ENCODE measurements around the gene PRR14. TPM values are rescaled to one million over a fixed set of nuclear protein-coding genes. Genes with fewer than 3 reads are reported as not detected.
"Not testable (repeated sequence)": the region's sequence is repeated elsewhere in the genome, so short reads cannot be mapped to it uniquely, and the experiment has no call there.

PRR14 gene
- total RNA-seq, 2 experiments from 2014 or later: 76.8 to 77.8 TPM

GRCh38 chr16:30633526-30633925, 17.2 kb upstream of the PRR14 start:
- intact Hi-C loops (cut with DNase I, micrococcal nuclease): no loop called here

GRCh38 chr16:30636599-30636998, 14.2 kb upstream of the PRR14 start:
- Mint-ChIP-seq H3K4me3 (no peak overlapping the region), H3K27ac (no peak overlapping the region), H3K4me1 (peaks cover 11% of the 10 kb centered on the region), H3K36me3 (ENCODE audit: low read depth) (peaks cover 3% of the 10 kb centered on the region), H3K9me3 (ENCODE audit: low read depth) (no peaks in the 10 kb centered on the region), H3K27me3 (no peaks in the 10 kb centered on the region)
- intact Hi-C loops (cut with DNase I, micrococcal nuclease): no loop called here
- ChIA-PET CTCF (interaction anchor here (0.7 to 2.2 kb wide), 5 partner anchors 8 to 194 kb away, joined by 3 to 5 read pairs (median 3); partner anchors contain the start of gene PRR14), POLR2A (interaction anchor here (0.6 to 0.9 kb wide), 3 partner anchors 13 to 163 kb away, joined by 3 to 4 read pairs (median 3); no protein-coding TSS in a partner anchor)
- no peak for ATAC-seq
- DNase-seq: no peak

More at GRCh38 chr16:30633526-30633925, 17.2 kb upstream of the PRR14 start:
- Mint-ChIP-seq H3K4me1 (peaks cover 20% of the 10 kb centered on the region), H3K4me3 (peak overlapping the region; percentile 89), H3K36me3 (ENCODE audit: low read depth) (peaks cover 3% of the 10 kb centered on the region), H3K27me3 (no peaks in the 10 kb centered on the region), H3K27ac (peak overlapping the region; percentile 96), H3K9me3 (ENCODE audit: low read depth) (no peaks in the 10 kb centered on the region)
- POLR2A ChIA-PET: interaction anchor here (0.6 to 1.0 kb wide), 11 partner anchors 17 to 277 kb away, joined by 3 to 10 read pairs (median 4); partner anchors contain the start of genes DCTPP1, PRR14, SRCAP and ZNF688
- ATAC-seq: no peak
- CTCF ChIA-PET: interaction anchor here (0.6 to 2.4 kb wide), 9 partner anchors 17 to 224 kb away, joined by 3 to 15 read pairs (median 5); partner anchors contain the start of genes DCTPP1, PRR14 and ZNF764
- no peak for DNase-seq

GRCh38 chr16:30637139-30637538, 13.6 kb upstream of the PRR14 start:
- ChIA-PET POLR2A (interaction anchor here (0.6 to 0.9 kb wide), 4 partner anchors 12 to 164 kb away, joined by 3 to 9 read pairs (median 4); partner anchors contain the start of gene ZNF785), CTCF (interaction anchor here (0.6 to 2.2 kb wide), 7 partner anchors 8 to 195 kb away, joined by 3 to 5 read pairs (median 3); partner anchors contain the start of gene PRR14)
- intact Hi-C loops (cut with DNase I, micrococcal nuclease); DNase-seq; H3K36me3 Mint-ChIP-seq (ENCODE audit: low read depth); H3K27ac Mint-ChIP-seq; H3K27me3 Mint-ChIP-seq; H3K9me3 Mint-ChIP-seq (ENCODE audit: low read depth); H3K4me3 Mint-ChIP-seq; ATAC-seq: not testable (repeated sequence)
- H3K4me1 Mint-ChIP-seq: peaks cover 11% of the 10 kb centered on the region

- ATAC-seq (no peak), DNase-seq (peak; percentile 38)
- POLR2A ChIA-PET: interaction anchor here (0.6 kb wide), 2 partner anchors 52 to 572 kb away, joined by 3 to 9 read pairs; partner anchors contain the start of genes ALDOA and ZNF785
- Mint-ChIP-seq H3K4me3 (no peak overlapping the region), H3K27me3 (no peaks in the 10 kb centered on the region), H3K36me3 (ENCODE audit: low read depth) (peaks cover 3% of the 10 kb centered on the region), H3K9me3 (ENCODE audit: low read depth) (no peaks in the 10 kb centered on the region), H3K4me1 (peaks cover 11% of the 10 kb centered on the region), H3K27ac (no peak overlapping the region)
- intact Hi-C loops (cut with DNase I, micrococcal nuclease): no loop called here
- CTCF ChIA-PET: interaction anchor here (0.6 to 2.2 kb wide), 5 partner anchors 9 to 209 kb away, joined by 3 to 5 read pairs (median 4); partner anchors contain the start of genes PRR14 and ZNF747
These were observed 12.8 kb upstream of the PRR14 start for GRCh38 chr16:30637944-30638343.

- Mint-ChIP-seq H3K27me3 (no peaks in the 10 kb centered on the region), H3K4me3 (no peak overlapping the region), H3K27ac (no peak overlapping the region), H3K9me3 (ENCODE audit: low read depth) (no peaks in the 10 kb centered on the region), H3K36me3 (ENCODE audit: low read depth) (no peaks in the 10 kb centered on the region), H3K4me1 (no peaks in the 10 kb centered on the region)
- ATAC-seq (no peak), DNase-seq (no peak)
- intact Hi-C loops (cut with DNase I, micrococcal nuclease): no loop called here
- CTCF ChIA-PET: interaction anchor here (0.8 to 1.6 kb wide), 2 partner anchors 9 to 13 kb away, joined by 3 to 5 read pairs; partner anchors contain the start of gene PRR14
- POLR2A ChIA-PET: interaction anchor here (0.6 to 0.9 kb wide), 2 partner anchors 31 to 87 kb away, joined by 3 to 4 read pairs; partner anchors contain the start of gene ZNF689
These were observed 9.3 kb upstream of the PRR14 start for GRCh38 chr16:30641378-30641982.

GRCh38 chr16:30644334-30644830, 6.4 kb upstream of the PRR14 start:
- Mint-ChIP-seq H3K9me3 (ENCODE audit: low read depth) (no peaks in the 10 kb centered on the region), H3K4me3 (no peak overlapping the region), H3K4me1 (no peaks in the 10 kb centered on the region), H3K27ac (no peak overlapping the region), H3K27me3 (no peaks in the 10 kb centered on the region), H3K36me3 (ENCODE audit: low read depth) (no peaks in the 10 kb centered on the region)
- intact Hi-C loops (cut with DNase I, micrococcal nuclease): no loop called here
- ChIA-PET CTCF (interaction anchor here (0.6 to 1.2 kb wide), 3 partner anchors 16 to 50 kb away, joined by 3 to 4 read pairs (median 3); no protein-coding TSS in a partner anchor), POLR2A (no interaction called here)
- no peak for DNase-seq
- no peak for ATAC-seq

- Mint-ChIP-seq H3K9me3 (ENCODE audit: low read depth) (no peaks in the 10 kb centered on the region), H3K27me3 (no peaks in the 10 kb centered on the region), H3K27ac (no peak overlapping the region), H3K4me1 (peaks cover 5% of the 10 kb centered on the region), H3K36me3 (ENCODE audit: low read depth) (no peaks in the 10 kb centered on the region), H3K4me3 (no peak overlapping the region)
- DNase-seq: no peak
- ChIA-PET CTCF (interaction anchor here (0.7 kb wide), 2 partner anchors 47 to 204 kb away, joined by 3 read pairs; no protein-coding TSS in a partner anchor), POLR2A (interaction anchor here (0.6 kb wide), 1 partner anchor 897 kb away, joined by 3 read pairs; no protein-coding TSS in a partner anchor)
- intact Hi-C loops (cut with DNase I, micrococcal nuclease): no loop called here
- ATAC-seq: no peak
These were observed 5.0 kb upstream of the PRR14 start for GRCh38 chr16:30645727-30646126.

- DNase-seq: no peak
- H3K27ac Mint-ChIP-seq: no peak overlapping the region
- peaks cover 8% of the 10 kb centered on the region for H3K36me3 Mint-ChIP-seq (ENCODE audit: low read depth)
- H3K4me3 Mint-ChIP-seq: no peak overlapping the region
- no peaks in the 10 kb centered on the region for H3K27me3 Mint-ChIP-seq
- ChIA-PET CTCF (interaction anchor here (0.7 kb wide), 1 partner anchor 507 kb away, joined by 4 read pairs; no protein-coding TSS in a partner anchor), POLR2A (no interaction called here)
- peaks cover 10% of the 10 kb centered on the region for H3K4me1 Mint-ChIP-seq
- intact Hi-C loops (cut with DNase I, micrococcal nuclease): no loop called here
- no peaks in the 10 kb centered on the region for H3K9me3 Mint-ChIP-seq (ENCODE audit: low read depth)
- ATAC-seq: no peak
These were observed 3.5 kb upstream of the PRR14 start for GRCh38 chr16:30647274-30647571.

GRCh38 chr16:30649725-30650368, 913 bp upstream of the PRR14 start:
- DNase-seq (peak; percentile 54), ATAC-seq (no peak)
- intact Hi-C loops (cut with DNase I, micrococcal nuclease): loop anchor here (1.0 to 2.0 kb wide), 16 partner anchors 8 to 809 kb away; partner anchors contain the start of genes FBRS (in 2 of the 2), ALDOA (in 1 of the 2), ARMC5 (in 1 of the 2) and DCTPP1 (in 1 of the 2)
- ChIA-PET POLR2A (interaction anchor here (0.5 to 1.9 kb wide), 11 partner anchors 9 to 842 kb away, joined by 3 to 15 read pairs (median 4); partner anchors contain the start of genes DCTPP1, FBRS and ZNF747), CTCF (interaction anchor here (0.6 to 2.2 kb wide), 15 partner anchors 8 to 220 kb away, joined by 3 to 22 read pairs (median 4); partner anchors contain the start of genes DCTPP1 and ZNF689)
- Mint-ChIP-seq H3K36me3 (ENCODE audit: low read depth) (peaks cover 23% of the 10 kb centered on the region), H3K27me3 (no peaks in the 10 kb centered on the region), H3K4me1 (peaks cover 21% of the 10 kb centered on the region), H3K9me3 (ENCODE audit: low read depth) (no peaks in the 10 kb centered on the region), H3K27ac (peak overlapping the region; percentile 97), H3K4me3 (peak overlapping the region; percentile 95)

GRCh38 chr16:30651124-30652004, 604 bp downstream of the PRR14 start:
- ChIA-PET POLR2A (interaction anchor here (0.6 to 1.9 kb wide), 8 partner anchors 8 to 844 kb away, joined by 3 to 15 read pairs (median 4); partner anchors contain the start of genes FBRS, ZNF747 and ZNF764), CTCF (interaction anchor here (0.5 to 2.2 kb wide), 16 partner anchors 9 to 470 kb away, joined by 3 to 22 read pairs (median 4); partner anchors contain the start of genes DCTPP1, SEPHS2 and ZNF689)
- Mint-ChIP-seq H3K27ac (peak overlapping the region; percentile 97), H3K36me3 (ENCODE audit: low read depth) (peaks cover 36% of the 10 kb centered on the region), H3K27me3 (no peaks in the 10 kb centered on the region), H3K4me1 (peaks cover 26% of the 10 kb centered on the region), H3K9me3 (ENCODE audit: low read depth) (no peaks in the 10 kb centered on the region), H3K4me3 (peak overlapping the region; percentile 95)
- ATAC-seq (peak; percentile 68), DNase-seq (peak; percentile 91)
- intact Hi-C loops (cut with DNase I, micrococcal nuclease): loop anchor here (1.0 to 2.0 kb wide), 5 partner anchors 47 to 807 kb away; partner anchors contain the start of genes ARMC5 (in 1 of the 2), FBXL19 (in 1 of the 2), ZNF646 (in 1 of the 2) and ZNF668 (in 1 of the 2)
